BJ (cell line): Measurements from ENCODE around the gene KDM4C. TPM values are rescaled to one million over a fixed set of nuclear protein-coding genes. Genes with fewer than 3 reads are reported as not detected.

Source experiments
- CTCF ChIA-PET: fragments of 350-600 bp; formaldehyde crosslinking; extraction: SDS; loops from one replicate; lab custom pipeline; 2021; ENCODE audit warnings: antibody characterized with exemption, inconsistent platforms; lab: Yijun Ruan, JAX
- POLR2A ChIA-PET: fragments of 300-600 bp; sonication (Branson Sonifier 250); formaldehyde crosslinking; extraction: SDS; loops from one replicate; lab custom pipeline; 2021; ENCODE audit warnings: antibody characterized with exemption; lab: Charles Lee
- DNase-seq: peaks from one replicate; pipeline ENCODE4 v3.0.0-alpha.2; 2011; ENCODE audit warnings: low read depth
- H3K27me3 ChIP-seq: 2 replicates; pipeline ENCODE4 v1.6.0; 2011; ENCODE audit warnings: low read length; ENCODE audit not compliant: control insufficient read depth, insufficient read depth
- H3K36me3 ChIP-seq: 2 replicates; pipeline ENCODE4 v1.5.1; 2011; ENCODE audit warnings: low read length; ENCODE audit not compliant: control insufficient read depth, insufficient read depth
- H3K4me3 ChIP-seq: 2 replicates; pipeline ENCODE4 v1.5.1; 2011; ENCODE audit warnings: low read depth, mild to moderate bottlenecking, control low read depth, low read length
- CTCF ChIP-seq: IDR thresholded peaks from 2 replicates; pipeline ENCODE4 v1.5.1; 2011; ENCODE audit warnings: low read depth, mild to moderate bottlenecking, control low read depth, inconsistent platforms, low read length, moderate library complexity; ENCODE audit not compliant: insufficient read depth
- polyA plus RNA-seq: library from polyadenylated mRNA; depleted of rRNA; stranded (reverse); fragments of >200 nt; gene quantifications from 2 replicates; pipeline ENCODE4 v1.2.3, GENCODE V29; 2011

The KDM4C gene
- polyA plus RNA-seq, 1 experiment: 11.3 TPM

GRCh38 chr9:7118633-7119032 is 360.9 kb downstream of the KDM4C start:
- CTCF ChIA-PET: interaction anchor here (1.3 kb wide), 1 partner anchor 11 kb away, joined by 5 read pairs; no protein-coding TSS in a partner anchor
- Histone ChIP-seq H3K4me3 (no peak overlapping the region), H3K36me3 (no peaks in the 10 kb centered on the region), H3K27me3 (no peaks in the 10 kb centered on the region)
- POLR2A ChIA-PET: no interaction called here
- DNase-seq: no peak
- no peak for TF ChIP-seq CTCF

GRCh38 chr9:7119612-7120011 is 361.8 kb downstream of the KDM4C start:
- Histone ChIP-seq H3K4me3 (no peak overlapping the region), H3K36me3 (no peaks in the 10 kb centered on the region), H3K27me3 (no peaks in the 10 kb centered on the region)
- TF ChIP-seq CTCF: no peak
- no peak for DNase-seq
- POLR2A ChIA-PET: no interaction called here
- CTCF ChIA-PET: no interaction called here

GRCh38 chr9:7121055-7121454 is 363.3 kb downstream of the KDM4C start:
- no peak for DNase-seq
- Histone ChIP-seq H3K4me3 (no peak overlapping the region), H3K27me3 (no peaks in the 10 kb centered on the region), H3K36me3 (no peaks in the 10 kb centered on the region)
- no peak for TF ChIP-seq CTCF
- CTCF ChIA-PET: no interaction called here
- POLR2A ChIA-PET: no interaction called here

GRCh38 chr9:7121664-7122063 is 363.9 kb downstream of the KDM4C start:
- ChIA-PET CTCF (no interaction called here), POLR2A (no interaction called here)
- no peak for DNase-seq

GRCh38 chr9:7123743-7124142 is 366.0 kb downstream of the KDM4C start:
- ChIA-PET POLR2A (no interaction called here), CTCF (interaction anchor here (0.6 kb wide), 1 partner anchor 185 kb away, joined by 3 read pairs; no protein-coding TSS in a partner anchor)
- no peak for TF ChIP-seq CTCF
- no peak for DNase-seq
- Histone ChIP-seq H3K36me3 (no peaks in the 10 kb centered on the region), H3K4me3 (no peak overlapping the region), H3K27me3 (no peaks in the 10 kb centered on the region)

More at GRCh38 chr9:7121664-7122063, 363.9 kb downstream of the KDM4C start:
- Histone ChIP-seq H3K36me3 (no peaks in the 10 kb centered on the region), H3K27me3 (no peaks in the 10 kb centered on the region), H3K4me3 (no peak overlapping the region)
- no peak for TF ChIP-seq CTCF
